Astrocyte (in vitro differentiated cells and primary cell): ENCODE data around the gene TNNT3.

Experiments used
- EZH2 ChIP-seq: IDR thresholded peaks from 2 replicates; pipeline ENCODE4 v1.6.1; 2012; ENCODE audit warnings: mild to moderate bottlenecking, low read length, inconsistent platforms; ENCODE audit not compliant: insufficient read depth
- TF ChIP-seq, protein P1 (sequence below): IDR thresholded peaks from 2 replicates; pipeline ENCODE4 v1.5.1; 2011; ENCODE audit warnings: low read depth, mild to moderate bottlenecking, inconsistent platforms, low read length, moderate library complexity; ENCODE audit not compliant: insufficient read depth

DNA sequence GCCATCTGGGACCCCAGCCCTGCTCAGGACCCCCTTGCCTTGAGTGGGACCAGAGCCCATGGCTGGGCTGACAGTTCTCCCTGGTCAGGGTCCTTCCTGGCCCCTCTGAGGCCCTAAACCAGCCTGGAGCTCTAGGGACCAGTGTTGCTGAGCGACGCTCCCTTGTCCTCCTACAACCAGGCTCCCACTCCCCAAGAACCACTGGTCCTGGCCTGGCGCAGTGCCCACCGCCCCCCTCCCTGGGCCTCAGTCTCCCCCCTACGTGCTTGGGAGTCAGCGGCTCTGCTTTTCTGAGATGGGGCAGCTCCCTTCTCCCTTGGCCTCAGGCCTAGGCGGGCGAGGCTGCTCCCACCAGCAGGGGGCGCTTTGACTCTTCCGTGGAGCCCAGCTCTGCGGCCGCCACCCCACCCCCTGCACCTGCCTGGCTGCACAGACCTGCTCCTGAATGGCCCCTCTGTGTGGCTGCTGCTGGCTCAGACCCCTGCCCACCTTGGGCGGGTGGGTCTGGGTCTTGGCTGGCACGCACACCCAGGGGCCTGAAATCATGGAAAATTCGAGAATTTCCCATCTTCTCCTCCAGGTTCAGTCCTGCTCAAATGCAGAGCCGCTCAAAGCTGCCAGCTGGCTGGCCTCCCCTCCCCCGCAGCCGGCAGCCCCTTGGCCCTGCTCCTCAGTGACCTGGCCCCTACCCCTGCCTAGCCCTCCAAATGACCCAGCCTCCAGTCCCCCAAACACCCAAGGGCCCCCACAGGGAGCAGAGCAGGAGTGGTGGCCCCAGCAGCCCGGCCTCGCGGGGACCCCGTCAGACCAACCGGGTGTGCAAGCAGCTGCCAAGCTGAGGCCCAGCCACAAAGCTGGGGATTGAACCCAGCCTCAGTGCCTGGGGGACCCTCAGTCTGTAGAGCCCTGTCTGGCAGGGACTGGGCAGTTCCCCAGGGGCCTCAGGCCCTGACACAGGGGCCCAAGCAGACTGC is 37.0 kb upstream of the TNNT3 start:
- TF ChIP-seq, protein P1, sequence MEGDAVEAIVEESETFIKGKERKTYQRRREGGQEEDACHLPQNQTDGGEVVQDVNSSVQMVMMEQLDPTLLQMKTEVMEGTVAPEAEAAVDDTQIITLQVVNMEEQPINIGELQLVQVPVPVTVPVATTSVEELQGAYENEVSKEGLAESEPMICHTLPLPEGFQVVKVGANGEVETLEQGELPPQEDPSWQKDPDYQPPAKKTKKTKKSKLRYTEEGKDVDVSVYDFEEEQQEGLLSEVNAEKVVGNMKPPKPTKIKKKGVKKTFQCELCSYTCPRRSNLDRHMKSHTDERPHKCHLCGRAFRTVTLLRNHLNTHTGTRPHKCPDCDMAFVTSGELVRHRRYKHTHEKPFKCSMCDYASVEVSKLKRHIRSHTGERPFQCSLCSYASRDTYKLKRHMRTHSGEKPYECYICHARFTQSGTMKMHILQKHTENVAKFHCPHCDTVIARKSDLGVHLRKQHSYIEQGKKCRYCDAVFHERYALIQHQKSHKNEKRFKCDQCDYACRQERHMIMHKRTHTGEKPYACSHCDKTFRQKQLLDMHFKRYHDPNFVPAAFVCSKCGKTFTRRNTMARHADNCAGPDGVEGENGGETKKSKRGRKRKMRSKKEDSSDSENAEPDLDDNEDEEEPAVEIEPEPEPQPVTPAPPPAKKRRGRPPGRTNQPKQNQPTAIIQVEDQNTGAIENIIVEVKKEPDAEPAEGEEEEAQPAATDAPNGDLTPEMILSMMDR: peak; percentile 57
- no peak for TF ChIP-seq EZH2
